Keratinocyte (primary cell): ENCODE measurements around the gene SMIM33.

Experiments used
- CTCF ChIP-seq, 3 experiments: IDR thresholded peaks in 1 of 3; conservative IDR thresholded peaks in 1 of 3; optimal IDR thresholded peaks in 1 of 3; 2 replicates in 2 of 3; 3 replicates in 1 of 3; pipeline versions ENCODE3 to v1.5.1; 2011; ENCODE audit warnings: low read length in 3 of 3, mild to moderate bottlenecking in 3 of 3, moderate library complexity in 2 of 3, control low read depth in 1 of 3, inconsistent platforms in 1 of 3; ENCODE audit not compliant: insufficient read depth in 2 of 3; ENCODE audit errors: extremely low read depth in 1 of 3
- EZH2 ChIP-seq: IDR thresholded peaks from one replicate; pipeline ENCODE4 v1.6.1; 2012; ENCODE audit warnings: inconsistent platforms, mild to moderate bottlenecking, low read length, moderate library complexity

- TF ChIP-seq CTCF (optimal IDR thresholded peaks at IDR 0.05 in 1 of 3, IDR thresholded peaks at IDR 0.05 in 1 of 3, conservative IDR thresholded peaks at IDR 0.05 in 1 of 3; ENCODE audit: extremely low read depth in 1 of 3, insufficient read depth in 2 of 3, low read length in 3 of 3) (no peak), EZH2 (no peak)
Observed at GRCh38 chr5:139492700-139493192, 21.9 kb downstream of the SMIM33 start.
